Measurements from ENCODE around the gene FARS2.

The FARS2 gene

DNA sequence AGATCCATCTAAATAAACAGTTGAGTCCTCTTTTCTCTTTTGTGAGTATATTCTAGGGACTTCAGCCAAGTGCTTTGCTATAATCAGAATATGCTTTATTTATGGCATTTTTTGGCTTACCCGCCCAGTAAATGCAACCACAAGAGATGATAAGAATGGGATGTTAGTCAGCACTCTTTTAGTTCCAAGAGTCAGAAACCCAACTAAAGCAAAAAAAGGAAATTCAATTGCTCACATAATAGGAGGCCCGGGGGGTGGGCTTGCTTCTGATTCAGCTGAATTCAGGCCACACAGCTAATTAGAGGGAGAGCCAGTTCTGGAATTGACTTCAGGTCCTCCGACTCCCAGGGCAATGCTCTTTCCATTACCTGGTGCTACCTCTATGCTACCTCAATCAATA lies 250.6 kb downstream of the FARS2 start:
- peak; percentile 94 for DNase-seq

DNA sequence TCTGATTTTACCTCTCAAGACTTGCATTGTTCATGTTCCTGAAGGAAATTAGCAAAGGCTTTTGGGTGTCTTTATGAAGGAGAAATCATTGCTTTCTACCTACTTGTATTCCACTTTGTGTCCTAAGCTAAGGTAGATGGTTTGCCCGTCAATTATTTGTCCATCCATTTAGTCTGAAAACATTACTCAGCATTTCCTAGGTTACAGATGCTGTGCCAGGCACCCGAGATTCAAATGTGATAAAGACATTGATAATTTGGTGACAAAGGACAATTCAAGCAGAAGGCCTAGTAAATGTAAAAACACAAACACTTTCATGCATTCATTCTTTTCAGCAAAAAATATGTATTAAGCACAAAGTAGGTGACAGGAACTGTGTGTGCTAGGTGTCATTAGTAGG lies 251.1 kb downstream of the FARS2 start:
- DNase-seq, result no peak

DNA sequence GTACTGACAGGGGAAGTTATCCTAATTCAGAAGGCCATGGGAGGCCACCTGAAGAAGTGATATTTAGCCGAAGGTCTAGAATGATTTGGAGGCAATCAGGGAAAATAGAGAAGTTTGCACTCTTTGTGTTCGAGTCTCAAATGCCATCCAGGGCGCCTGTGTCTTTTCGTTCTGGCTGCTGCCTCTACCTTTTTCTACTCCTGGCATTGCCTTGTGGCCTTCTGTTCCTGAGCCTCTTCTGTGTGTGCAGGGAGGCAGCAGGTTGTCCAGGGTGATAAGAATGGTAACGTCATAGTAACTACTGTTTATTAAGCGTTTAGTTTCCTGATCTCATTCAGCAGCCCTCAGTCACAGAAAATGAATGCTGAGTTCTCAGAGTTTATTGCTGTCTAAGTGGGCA lies 252.1 kb downstream of the FARS2 start:
- DNase-seq, result no peak

DNA sequence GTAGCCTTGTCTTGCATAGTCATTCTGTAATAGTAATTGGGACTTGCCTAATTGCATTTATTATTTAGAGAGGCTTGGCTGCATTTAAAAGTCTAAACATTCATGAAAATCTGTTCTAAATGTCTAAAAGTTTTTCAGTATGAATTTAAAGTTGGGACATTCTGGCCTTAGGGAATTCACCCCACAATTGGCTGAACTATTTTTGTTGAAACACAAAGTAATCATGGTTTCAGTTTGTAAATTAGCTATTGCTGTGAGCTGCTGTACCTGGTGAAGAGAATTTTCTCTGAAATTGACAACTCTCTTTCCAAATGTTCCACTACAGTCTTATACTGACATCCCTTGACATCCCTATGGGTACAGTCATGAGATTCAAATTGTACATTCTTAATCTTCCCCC lies 253.0 kb downstream of the FARS2 start:
- DNase-seq, result no peak

GRCh38 chr6:5515200-5515599 lies 253.9 kb downstream of the FARS2 start:
- no peak for DNase-seq

GRCh38 chr6:5516036-5516435 lies 254.7 kb downstream of the FARS2 start:
- DNase-seq, result no peak

DNA sequence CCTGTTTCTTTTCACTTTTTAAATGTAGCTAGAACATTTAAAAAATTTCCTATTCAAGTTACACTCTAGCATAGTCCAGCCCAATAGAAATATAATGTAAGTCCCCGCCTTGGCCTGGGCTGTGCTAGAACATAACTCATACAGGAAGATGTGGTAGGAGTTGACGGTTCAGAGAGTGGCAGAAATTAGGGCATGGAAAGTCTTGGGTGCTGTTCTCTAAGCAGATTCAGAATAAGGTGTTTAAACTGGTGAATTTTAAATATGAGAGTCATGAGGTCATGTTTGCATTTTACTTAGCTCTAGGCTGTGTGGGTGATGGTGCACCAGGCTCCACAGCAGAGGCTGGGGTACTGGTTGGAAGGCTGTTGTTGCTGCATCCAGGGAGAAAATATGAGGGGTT lies 256.5 kb downstream of the FARS2 start:
- DNase-seq, result no peak

GRCh38 chr6:5518936-5519491 lies 257.7 kb downstream of the FARS2 start:
- DNase-seq, result no peak

GRCh38 chr6:5520796-5521195 lies 259.5 kb downstream of the FARS2 start:
- DNase-seq, result no peak

DNA sequence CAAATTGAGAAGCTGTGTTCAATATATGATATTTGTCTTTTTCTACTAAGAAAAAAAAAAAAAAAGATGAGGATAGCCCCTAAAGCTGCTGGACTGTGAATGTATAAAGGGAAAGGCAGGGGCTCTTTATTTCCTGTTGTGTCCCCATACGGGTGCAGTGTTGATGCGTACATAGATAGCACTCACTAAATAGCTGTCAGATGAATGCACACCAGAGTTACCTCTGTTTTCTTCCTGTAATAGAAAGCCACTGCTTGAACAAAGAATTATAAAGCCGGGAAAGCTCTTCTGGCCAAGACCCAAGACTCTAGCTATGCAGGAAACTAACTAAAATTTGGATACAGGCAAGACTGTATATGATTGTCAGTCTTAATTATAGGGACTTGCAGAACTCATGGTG lies 260.0 kb downstream of the FARS2 start:
- DNase-seq, result no peak

DNA sequence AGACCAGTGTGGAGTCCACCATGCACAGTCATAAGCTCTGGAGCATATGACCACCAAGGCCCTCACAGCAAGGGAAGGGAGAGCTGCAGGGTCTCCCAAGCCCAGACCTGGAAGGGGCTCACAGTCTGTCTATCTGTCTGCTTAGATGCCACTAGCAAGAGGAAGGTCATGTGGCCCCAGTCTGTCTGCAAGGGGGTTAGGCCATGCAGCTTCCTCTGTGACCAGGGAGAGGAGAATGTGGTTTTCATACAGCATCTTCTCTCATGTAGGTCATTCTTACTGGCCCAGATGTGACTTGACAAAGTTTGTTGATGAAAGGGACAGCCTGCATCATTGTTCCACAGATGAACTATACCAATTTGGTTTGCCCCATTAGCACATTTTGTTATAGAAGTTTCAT lies 260.8 kb downstream of the FARS2 start:
- DNase-seq, result no peak

- no peak for DNase-seq
Measured at GRCh38 chr6:5524110-5524509, 262.8 kb downstream of the FARS2 start.

DNA sequence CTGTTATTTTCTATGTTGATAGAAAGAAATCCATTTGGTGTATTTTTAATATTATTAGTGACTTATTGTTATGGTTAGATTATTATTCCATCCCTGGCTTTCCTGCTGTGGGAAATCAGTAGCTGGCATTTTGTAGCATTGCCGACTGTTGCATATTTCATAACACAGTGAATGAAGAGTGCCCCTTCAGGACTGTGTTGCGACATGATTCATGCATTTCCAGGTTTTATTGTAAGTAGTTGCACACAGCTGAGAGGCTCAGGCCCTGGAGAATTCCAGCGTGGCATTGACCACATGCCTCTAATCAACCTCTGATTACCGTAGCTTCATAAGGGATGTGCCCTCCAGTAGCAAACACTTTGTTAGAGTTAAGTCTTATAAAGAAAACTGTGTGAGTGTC lies 263.9 kb downstream of the FARS2 start:
- DNase-seq, result peak; percentile 76

DNA sequence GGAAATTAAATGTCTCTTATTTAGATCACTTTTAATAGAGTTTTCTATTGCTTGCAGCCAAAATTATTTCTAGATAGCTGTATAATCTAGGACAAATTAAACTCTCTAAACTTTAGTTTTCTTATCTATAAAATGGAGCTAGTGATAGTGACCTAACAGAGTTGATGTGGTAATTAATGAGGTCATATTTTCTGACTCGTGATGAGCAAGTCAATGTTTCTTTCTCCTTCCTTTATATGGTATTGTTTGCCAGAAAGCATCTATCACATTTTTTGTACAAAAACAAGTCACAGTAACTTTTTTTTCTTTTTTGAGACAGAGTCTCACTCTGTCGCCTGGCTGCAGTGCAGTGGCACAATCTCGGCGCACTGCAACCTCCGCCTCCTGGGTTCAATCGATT lies 267.7 kb downstream of the FARS2 start:
- DNase-seq, result peak; percentile 51

DNA sequence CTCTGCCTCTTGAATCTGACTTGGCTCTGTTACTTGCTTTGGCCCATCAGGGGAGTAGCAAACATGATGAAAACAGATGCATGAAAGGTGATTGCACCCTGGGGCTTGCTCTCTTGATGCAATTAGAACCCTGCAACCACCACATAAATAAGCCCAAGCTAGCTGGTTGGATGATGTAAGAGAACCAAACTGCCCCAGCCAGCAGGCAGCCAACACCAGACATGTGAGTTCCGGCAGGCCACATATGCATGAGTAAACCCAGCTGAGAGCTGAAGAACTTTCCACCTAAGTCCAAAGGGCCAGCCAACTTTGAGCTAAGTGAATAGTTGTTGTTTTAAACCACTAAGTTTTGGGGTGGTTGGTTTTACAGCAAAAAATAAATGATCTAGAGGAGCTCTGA lies 268.4 kb downstream of the FARS2 start:
- no peak for DNase-seq

DNA sequence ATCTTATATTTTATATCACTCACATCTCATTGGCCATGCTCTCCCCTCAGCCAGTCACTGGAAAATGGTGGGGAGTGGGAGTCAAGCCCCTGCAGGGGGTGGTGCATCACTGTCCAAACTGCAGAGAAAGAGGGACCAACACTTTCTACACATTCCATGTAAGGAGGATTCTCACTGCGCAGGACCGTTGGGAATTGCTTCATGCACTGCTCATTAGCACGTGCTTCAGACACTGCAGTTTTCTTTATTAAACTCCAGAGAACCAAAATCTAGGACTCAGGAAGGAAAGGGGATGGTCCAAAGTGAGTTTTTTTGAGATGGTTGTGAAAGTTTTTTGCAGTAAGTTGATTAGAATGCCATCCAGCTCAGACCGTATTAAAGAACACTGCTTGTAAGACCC lies 269.8 kb downstream of the FARS2 start:
- no peak for DNase-seq

- DNase-seq, result no peak
Measured at GRCh38 chr6:5531853-5532375, 270.6 kb downstream of the FARS2 start.

DNA sequence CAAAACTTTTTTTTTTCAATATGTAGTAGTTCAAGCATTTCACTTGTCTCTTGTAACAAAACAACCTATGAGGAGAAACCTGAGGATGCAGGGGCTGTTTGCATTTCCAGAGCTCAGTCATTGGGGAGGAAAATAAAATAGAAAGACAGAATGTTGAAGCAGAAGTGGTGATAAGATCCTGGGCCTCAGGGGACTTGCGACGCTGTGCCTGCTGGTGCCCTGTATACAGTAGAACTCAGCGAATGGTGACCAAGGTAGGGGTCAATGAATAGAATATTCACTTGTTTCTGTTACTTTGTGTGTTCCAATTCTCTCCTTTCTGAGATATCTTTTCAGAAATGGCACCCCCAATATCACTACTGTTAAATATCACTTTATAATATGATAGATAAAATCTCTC lies 271.6 kb downstream of the FARS2 start:
- DNase-seq, result no peak

- DNase-seq, result no peak
Measured at GRCh38 chr6:5534643-5535042, 273.3 kb downstream of the FARS2 start.

DNA sequence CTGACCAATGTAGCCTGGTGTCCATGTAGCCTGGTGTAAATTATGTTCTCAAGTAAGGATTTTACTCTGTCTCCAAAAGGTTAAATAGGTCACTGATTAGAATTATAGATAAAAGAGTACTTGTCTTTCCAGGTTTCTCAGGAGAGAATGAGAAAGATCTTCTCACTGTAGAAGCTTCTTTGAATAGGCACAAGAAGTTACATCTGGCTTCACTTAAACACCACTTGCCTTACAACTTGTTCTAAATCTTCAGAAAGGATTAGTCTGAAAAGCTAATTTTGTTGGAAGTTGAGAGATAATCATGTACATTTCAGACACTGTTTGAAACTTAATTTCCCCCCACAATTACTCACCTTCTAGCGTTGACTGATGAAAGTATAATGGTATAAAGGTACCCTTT lies 275.3 kb downstream of the FARS2 start:
- no peak for DNase-seq

DNA sequence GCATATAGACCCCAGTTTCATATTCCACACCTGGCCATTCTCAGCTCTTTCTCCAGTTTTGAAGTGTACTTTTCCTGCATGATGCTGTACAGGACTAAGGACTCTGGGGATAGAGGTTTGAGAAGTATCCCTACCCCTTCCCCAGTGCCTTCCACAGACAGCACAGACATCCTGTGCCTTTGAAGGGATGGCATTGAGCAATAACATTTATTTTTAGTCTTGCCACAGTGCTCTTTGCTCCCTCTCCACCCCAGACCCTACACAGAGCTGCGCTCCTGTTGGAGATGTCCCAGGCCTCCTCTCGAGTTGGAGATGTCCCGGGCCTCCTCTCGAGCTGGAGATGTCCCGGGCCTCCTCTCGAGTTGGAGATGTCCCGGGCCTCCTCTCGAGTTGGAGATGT lies 275.8 kb downstream of the FARS2 start:
- DNase-seq, result no peak

DNA sequence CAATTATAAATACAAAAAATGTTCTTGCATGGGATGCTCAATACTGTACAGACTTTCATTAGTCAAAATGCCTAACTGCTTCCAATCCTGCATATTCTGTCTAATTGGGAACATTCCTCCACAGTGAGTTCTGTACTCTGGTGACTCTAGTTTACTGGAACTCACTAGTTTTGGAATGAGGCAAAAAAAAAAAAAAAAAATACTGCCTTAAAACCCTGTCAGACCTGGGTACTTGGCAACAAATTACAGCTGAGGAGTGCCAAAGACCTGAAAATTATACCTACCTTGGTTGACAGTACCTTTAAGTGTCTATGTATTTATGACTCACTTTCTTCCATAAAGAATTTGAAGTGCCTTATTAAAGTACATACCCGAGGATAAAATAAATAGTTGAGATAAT lies 276.7 kb downstream of the FARS2 start:
- DNase-seq, result peak; percentile 86

DNA sequence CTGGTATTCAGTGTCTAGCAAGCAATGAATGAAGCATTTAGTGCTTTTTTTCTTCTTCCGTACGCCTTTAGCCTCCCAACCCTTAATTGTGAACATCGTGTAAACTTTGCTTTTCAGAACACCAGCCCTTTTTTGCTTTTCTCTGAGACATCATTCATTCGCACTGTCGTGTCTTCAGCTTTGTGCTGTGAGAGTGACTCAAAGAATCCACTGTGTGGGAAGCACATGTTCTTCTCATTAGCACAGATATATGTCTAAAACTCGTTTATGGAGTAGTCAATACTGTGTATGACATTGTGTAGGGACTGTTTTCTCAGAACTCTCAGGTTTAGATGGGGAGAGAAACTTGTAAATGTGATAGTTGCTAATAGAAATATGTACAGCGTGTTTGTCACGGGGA lies 279.1 kb downstream of the FARS2 start:
- DNase-seq, result peak; percentile 82

- no peak for DNase-seq
Measured at GRCh38 chr6:5541025-5541424, 279.7 kb downstream of the FARS2 start.

- peak; percentile 75 for DNase-seq
Measured at GRCh38 chr6:5541751-5542432, 280.6 kb downstream of the FARS2 start.

All from fibroblast of skin of right biceps (primary cell).